GM08714 (cell line): Measurements from ENCODE around the gene RCAN2.
A peak's percentile ranks its signal among the peaks of the same experiment; 100 is the strongest.

Experiments
- H3K4me3 ChIP-seq: fragments of 200-500 bp; sonication (Bioruptor generic); 2 replicates; pipeline ENCODE4 v1.5.1; 2014; ENCODE audit warnings: mild to moderate bottlenecking, low read length, inconsistent platforms
- ZNF274 ChIP-seq: IDR thresholded peaks from 2 replicates; pipeline ENCODE4 v1.6.1; 2012; ENCODE audit warnings: mild to moderate bottlenecking, low read depth, low read length

Gene RCAN2

DNA sequence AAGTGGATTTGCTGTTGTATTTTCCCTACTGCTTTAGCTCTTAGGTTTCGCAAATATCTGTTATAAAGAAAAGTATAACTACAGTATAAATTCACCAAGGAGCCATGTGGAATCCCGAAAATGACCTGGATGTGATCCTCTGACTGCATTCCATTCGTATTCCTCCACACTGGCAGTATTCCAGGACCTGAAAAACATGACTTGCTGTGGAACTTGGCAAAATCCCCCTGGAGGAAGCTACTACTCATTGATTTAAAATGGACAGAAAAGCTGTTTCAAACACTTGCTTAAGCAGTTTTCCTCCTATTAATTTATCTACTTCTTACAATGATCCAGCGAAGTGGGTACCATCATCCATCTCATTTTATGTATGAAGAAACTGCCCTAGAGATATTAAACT, 307.1 kb downstream of the RCAN2 start:
- no peak overlapping the region for H3K4me3 ChIP-seq
- no peak for TF ChIP-seq ZNF274

- no peak for TF ChIP-seq ZNF274
- H3K4me3 ChIP-seq: peak overlapping the region; percentile 44; the same call in 1 of the 2 replicates
These were observed 315.3 kb downstream of the RCAN2 start for GRCh38 chr6:46175976-46176375.

GRCh38 chr6:46175446-46175845, 315.8 kb downstream of the RCAN2 start:
- no peak for TF ChIP-seq ZNF274
- H3K4me3 ChIP-seq: no peak overlapping the region

DNA sequence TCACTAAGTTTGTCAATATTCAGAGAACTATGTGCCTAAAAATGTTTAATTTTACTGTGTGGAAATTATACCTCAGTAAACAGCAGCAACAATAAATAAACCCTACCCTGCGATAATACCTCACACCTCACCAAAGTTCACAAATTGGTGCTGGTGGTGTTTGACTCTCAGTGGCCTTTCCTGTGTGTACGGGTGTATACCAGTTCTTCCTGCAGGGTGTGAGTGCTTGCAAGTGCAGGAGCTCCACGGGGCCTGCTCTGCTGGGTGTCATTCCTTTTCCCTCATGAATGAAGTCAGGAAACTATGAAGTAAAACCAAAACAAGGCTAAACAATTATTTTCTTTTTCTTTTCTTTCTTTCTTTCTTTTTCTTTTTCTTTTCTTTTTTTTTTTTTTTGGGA, 316.3 kb downstream of the RCAN2 start:
- no peak for TF ChIP-seq ZNF274
- H3K4me3 ChIP-seq: no peak overlapping the region

- H3K4me3 ChIP-seq: no peak overlapping the region
- no peak for TF ChIP-seq ZNF274
These were observed 319.1 kb downstream of the RCAN2 start for GRCh38 chr6:46172176-46172575.
